DOHH2 (cell line): ENCODE measurements around the gene WHAMM.

Experiments used
- EZH2phosphoT487 ChIP-seq: fragments of 200-600 bp; sonication (generic); IDR thresholded peaks from 2 replicates; pipeline ENCODE4 v1.6.1; 2017; ENCODE audit warnings: borderline replicate concordance, mild to moderate bottlenecking, antibody characterized with exemption, low read length, moderate library complexity, mixed read lengths
- TF ChIP-seq, protein P1 (sequence below): fragments of 200-600 bp; sonication (generic); IDR thresholded peaks from one replicate; pipeline ENCODE4 v1.5.1; 2014; ENCODE audit warnings: antibody characterized with exemption, mild to moderate bottlenecking, low read depth, low read length; ENCODE audit not compliant: poor library complexity, severe bottlenecking

DNA sequence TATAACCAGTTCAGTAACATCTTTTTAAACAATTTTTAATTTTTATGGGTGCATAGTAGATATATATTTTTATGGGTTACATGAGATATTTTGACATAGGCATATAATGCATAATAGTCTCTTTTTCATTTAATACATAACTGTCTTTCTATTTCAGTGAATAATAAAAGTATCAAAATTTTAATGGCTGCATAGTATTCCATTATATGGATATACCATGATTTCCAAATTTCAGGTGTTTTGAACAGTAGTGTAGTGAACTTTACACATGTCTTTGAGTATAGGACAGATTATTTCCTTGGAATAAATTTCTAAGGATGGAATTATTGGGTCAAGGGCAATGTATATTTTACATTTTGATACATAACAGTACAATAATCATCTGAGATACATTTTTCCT lies 10.7 kb downstream of the WHAMM start:
- TF ChIP-seq, protein P1, sequence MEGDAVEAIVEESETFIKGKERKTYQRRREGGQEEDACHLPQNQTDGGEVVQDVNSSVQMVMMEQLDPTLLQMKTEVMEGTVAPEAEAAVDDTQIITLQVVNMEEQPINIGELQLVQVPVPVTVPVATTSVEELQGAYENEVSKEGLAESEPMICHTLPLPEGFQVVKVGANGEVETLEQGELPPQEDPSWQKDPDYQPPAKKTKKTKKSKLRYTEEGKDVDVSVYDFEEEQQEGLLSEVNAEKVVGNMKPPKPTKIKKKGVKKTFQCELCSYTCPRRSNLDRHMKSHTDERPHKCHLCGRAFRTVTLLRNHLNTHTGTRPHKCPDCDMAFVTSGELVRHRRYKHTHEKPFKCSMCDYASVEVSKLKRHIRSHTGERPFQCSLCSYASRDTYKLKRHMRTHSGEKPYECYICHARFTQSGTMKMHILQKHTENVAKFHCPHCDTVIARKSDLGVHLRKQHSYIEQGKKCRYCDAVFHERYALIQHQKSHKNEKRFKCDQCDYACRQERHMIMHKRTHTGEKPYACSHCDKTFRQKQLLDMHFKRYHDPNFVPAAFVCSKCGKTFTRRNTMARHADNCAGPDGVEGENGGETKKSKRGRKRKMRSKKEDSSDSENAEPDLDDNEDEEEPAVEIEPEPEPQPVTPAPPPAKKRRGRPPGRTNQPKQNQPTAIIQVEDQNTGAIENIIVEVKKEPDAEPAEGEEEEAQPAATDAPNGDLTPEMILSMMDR: no peak
- TF ChIP-seq EZH2phosphoT487: no peak
